GM18907 (cell line): Measurements from ENCODE around the gene DNAJB14.

Experiments used
- ATAC-seq: cut with Tn5 transposase; IDR thresholded peaks from one replicate; pipeline ENCODE4 v1.9.1; 2021; ENCODE audit warnings: mild to moderate bottlenecking, moderate library complexity; ENCODE audit not compliant: unreplicated experiment

Gene DNAJB14

GRCh38 chr4:99945718-99946355, 581 bp downstream of the DNAJB14 start:
- peak; percentile 6 for ATAC-seq

- no peak for ATAC-seq
Observed at GRCh38 chr4:99943904-99944437, 2.4 kb downstream of the DNAJB14 start.

DNA sequence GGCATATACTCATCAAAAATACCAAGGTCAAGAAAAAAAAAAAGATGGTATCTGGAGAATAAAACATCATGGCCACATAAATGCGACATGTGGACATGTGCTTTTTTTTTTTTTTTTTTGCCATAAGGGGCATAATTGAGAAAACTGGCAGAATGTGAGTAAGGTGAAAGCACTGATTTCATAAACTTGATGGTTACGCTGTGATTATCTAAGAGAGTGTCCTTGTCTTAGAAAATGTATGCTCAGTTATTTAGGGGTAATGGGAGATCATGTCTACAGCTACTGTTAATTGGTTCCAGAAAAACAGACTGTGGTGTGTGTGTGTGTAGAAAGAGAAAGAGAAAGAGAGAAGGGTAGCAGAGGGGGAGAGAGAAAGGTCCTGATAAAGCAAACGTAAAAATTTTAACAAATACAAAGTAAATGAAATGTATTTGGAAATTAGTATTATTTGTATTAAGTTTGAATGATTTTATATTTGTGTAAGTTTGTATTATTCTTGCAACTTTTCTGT, 8.1 kb downstream of the DNAJB14 start:
- no peak for ATAC-seq

DNA sequence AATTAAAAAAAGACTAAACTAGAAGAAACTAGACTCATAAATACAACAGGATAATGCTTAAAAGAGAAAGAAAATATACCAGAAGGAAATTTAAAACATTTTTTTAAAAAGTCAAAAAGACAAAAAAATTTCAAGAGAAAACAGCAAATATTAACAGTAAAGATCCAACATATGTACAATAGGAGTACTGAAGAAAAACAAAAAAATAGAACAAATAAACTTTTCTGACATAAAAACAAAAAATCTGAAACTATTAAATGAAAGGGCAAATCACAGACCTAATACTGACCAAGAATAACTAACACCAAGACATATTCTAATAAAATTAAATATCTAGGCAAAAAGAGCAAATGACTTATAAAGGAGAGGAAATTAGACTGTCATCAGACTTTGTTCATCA, 11.5 kb downstream of the DNAJB14 start:
- no peak for ATAC-seq

DNA sequence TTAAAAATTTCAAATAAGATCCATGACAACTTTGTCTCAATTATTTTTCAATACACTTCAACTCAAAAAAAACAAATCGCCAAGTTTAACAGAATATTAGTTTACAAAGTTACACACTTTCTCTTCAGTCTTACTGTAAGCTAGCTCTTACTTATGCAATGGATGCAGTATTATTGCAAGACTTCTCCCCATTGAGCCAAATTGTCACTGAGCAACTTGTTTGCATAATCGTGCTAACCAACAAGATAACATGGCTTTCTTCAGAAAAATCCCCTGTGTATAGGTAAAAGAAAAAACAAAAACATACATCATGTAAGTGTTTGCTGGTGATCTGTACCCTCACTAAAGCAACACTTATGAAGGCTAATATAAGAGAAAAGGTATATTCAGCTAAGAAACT, 18.9 kb downstream of the DNAJB14 start:
- ATAC-seq = no peak

DNA sequence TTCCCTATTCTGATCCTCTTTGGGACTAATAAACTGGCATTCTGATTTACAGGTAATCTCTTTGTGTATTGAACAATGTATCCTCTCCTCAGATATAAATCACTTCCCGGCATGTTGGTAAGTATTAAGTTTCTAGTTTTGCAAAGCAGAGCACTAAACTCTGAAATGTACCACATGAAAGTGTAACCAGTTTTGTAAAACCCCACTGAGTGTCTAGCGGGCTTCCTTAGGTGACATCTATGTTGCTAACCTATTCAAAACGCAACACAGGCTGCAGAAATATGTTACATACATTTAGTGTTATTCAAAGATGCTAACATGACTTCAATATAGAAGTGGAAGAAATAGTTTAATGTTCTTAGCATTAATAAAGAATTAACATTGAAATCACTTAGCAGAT, 25.2 kb downstream of the DNAJB14 start:
- ATAC-seq = no peak

GRCh38 chr4:99918656-99919055, 27.8 kb downstream of the DNAJB14 start:
- ATAC-seq = no peak

DNA sequence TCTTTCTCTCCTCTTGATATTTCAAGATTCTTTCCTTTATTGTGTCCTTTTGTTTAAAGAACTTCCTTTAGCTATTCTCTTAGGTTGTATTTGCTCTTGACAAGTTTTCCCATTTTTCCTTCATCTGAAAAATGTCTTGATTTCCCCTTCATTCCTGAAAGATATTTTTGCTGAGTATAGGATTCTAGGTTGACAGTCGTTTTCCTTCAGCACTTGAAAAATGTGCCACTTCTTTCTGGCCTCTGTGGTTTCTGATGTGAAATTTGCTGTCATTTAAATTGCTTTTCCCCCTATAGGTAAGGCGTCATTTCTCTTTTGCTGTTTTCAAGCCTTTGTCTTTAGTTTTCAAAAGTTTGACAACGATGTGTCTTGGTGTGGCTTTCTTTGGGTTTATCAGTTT, 28.8 kb downstream of the DNAJB14 start:
- ATAC-seq = no peak

GRCh38 chr4:99915449-99915848, 31.0 kb downstream of the DNAJB14 start:
- no peak for ATAC-seq

DNA sequence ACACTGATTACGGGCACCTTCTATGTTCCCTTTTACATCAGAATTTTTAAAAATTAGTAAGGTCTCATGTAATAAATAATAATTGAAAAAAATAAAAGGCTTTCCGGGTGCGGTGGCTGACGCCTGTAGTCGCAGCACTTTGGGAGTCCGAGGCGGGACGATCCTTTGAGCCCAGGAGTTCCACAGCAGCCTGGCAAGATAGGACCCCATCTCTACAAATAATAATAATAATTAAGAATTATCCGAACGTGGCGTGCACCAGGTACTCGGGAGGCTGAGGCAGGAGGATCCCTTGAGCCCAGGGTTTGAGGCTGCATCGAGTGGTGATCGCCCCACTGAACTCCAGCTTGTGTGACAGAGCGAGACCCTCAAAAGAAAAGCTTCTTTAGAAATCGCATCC, 51.4 kb downstream of the DNAJB14 start:
- ATAC-seq = no peak

- ATAC-seq = peak; percentile 99
Observed at GRCh38 chr4:99894161-99894997, 52.0 kb downstream of the DNAJB14 start, which contains the start of gene LAMTOR3. Gene LAMTOR3, minus strand, starts transcription at chr4:99894427. Its CDS starts 464 bp downstream, at chr4:99893963.

- no peak for ATAC-seq
Observed at GRCh38 chr4:99893839-99894160, 52.6 kb downstream of the DNAJB14 start.

DNA sequence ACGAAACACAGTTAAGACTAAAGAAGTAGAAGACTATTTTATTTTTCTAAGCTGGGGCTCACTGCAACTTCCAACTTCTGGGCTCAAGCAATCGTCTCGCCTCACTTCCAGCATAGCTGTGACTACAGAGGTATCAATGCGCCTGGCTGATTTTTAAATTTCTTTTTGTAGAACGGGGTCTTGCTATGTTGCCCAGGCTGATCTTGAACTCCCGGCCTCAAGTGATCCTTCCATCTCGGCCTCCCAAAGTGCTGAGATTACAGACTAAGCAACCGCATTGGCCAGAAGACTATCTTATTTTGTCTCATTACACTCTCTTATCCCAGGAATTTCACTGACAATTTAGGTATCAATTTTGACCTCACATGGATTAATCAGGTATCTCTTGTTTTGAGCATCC, 53.4 kb downstream of the DNAJB14 start:
- ATAC-seq = no peak

DNA sequence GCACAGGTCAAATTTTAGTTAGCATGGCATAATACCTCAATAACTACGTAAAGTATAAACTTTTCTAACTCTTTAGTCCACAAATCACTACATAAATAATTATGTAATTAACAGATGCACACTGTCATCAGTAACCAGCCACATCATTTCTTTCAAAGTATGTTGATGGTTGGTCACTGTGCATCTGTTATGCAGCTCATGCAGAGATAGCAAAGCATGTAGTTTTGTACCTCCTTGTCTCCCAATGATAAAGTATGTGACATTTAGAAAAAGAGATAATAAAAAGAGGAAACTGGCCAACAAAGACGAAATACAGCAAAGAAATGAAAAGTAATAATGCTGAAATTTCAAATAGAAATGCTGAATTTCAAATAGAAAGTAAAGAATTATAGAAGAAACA, 55.1 kb downstream of the DNAJB14 start:
- ATAC-seq = no peak

- no peak for ATAC-seq
Observed at GRCh38 chr4:99887837-99888236, 58.6 kb downstream of the DNAJB14 start.

DNA sequence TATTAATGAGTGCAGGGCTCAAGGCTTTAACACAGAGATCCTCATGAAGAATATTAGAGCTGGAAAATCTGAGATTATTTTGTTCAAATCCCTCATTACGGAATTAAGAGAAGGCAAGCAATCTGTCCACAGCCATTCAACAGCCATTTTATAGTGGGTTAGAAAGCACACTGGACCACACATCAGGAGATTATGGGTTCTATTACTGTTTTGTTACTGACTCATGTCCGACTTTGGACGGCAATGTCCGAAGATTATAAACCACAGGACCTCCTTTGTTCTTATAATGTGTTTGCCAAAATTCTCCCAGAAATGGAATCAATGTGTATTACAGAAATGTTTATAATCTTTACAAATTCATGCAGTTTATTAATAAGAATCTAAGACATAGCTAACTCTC, 60.3 kb downstream of the DNAJB14 start:
- ATAC-seq = no peak

GRCh38 chr4:99885687-99886086, 60.7 kb downstream of the DNAJB14 start:
- no peak for ATAC-seq

DNA sequence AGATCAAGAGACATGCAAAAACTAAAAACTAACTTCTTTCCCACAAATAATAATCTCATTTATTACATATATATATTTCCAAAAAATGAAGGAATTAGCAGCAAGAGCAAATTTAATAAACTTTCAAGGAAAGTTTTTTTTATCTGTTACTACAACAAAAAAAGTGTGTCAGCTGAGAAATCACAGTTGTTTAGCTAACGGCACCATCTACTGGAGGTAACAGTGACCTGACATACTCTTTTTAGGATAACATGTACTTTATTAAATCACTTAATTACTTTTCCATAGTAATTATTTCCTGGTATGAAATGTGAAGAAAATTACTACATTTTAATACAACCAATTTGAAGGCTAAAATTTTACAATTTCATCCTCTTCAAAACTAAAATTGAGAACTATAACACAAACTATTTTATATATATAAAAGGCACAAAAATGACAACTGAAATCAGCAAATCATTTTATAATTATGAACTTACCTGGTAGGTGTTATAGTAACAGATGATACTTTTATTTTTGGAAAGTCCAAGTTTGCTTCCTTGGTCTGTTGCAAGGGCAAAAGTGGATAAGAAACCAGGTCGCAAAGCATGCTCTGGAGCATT, 61.3 kb downstream of the DNAJB14 start:
- no peak for ATAC-seq

DNA sequence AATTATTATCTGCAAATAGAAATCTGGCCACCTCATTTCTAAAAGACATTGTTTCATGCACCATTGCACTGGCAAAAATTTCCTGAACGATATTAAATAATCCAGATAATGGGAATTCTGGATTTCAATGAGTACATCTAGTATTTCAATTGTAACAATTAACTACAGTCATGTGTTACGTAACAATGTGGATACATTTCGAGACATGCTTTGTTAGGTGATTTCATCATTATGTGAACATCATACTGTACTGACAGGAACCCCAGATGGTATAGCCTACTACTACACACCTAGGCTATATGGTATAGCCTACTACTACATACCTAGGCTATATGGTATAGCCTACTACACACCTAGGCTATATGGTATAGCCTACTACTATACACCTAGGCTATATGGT, 67.0 kb downstream of the DNAJB14 start:
- no peak for ATAC-seq

DNA sequence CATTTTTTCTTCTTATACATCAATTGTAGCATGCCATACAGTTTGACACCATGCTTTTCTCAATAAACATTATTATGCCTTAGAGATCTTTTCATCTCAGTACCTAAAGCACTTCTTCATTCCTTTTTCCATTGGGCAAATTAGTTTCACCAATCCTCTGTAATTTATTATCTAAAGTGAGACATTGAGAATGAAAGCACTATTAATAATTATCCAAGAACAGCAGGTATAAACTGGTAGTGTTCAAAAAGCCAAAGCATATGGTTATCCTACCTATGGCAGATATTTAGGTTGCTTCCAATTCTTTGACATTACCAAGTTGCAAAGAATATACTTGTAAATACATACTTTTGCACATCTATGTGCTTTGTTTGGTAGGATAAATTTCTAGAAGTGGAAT, 67.8 kb downstream of the DNAJB14 start:
- peak; percentile 51 for ATAC-seq

- no peak for ATAC-seq
Observed at GRCh38 chr4:99876946-99877345, 69.5 kb downstream of the DNAJB14 start.

GRCh38 chr4:99875071-99875470, 71.3 kb downstream of the DNAJB14 start:
- ATAC-seq = no peak
